GM19099 (cell line): ENCODE measurements around the gene AGXT.

Experiments
- POLR2A ChIP-seq: IDR thresholded peaks from 3 replicates; pipeline ENCODE4 v1.6.1; 2011; ENCODE audit warnings: low read depth; ENCODE audit not compliant: insufficient read length; ENCODE audit errors: extremely low read depth

AGXT gene

DNA sequence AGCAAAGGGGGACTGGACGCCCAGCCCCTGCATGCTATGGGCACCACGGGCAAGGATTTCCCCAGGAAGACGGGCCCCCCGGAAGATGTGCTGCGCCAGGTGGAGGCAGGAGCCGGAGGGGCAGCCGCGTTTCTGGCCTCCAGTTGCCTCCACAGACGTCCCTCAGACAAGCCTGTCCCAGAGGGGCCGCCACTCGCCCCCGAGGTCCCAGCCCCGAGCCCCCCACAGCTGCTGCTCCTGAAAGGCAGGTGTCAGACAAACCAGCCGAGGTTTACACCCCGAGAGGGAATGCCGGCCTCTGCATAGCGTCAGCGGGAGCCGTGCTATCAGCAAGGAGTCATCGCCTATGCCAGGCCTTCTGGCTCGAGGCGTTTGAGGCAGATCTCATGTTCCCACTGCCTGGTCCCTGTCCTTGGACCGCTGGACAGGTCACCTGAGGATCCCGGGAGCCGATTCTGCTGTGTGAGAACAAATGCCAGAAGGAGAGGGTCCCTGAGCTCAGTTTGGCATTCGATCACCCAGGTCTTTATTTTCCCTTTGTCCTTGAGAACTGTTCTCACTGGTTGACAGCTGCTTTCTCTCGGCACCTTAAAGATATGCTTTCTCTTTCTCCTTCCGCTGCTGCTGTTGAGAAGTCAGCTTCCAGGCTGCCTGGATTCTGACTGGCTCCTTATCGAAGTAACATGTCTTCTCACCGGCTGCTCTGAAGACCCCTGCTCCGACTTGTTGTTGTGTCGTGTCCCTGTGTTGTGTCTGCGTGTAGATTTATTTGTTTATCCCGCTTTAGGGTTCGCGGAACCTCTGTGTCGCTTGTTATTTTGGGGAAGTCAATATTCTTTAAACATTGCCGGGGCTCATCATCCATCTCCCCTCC is 58.1 kb downstream of the AGXT start:
- no peak for TF ChIP-seq POLR2A

- no peak for TF ChIP-seq POLR2A
These were observed 58.8 kb downstream of the AGXT start for GRCh38 chr2:240927390-240927781.

GRCh38 chr2:240928476-240929363 is 60.1 kb downstream of the AGXT start:
- TF ChIP-seq POLR2A, result no peak

GRCh38 chr2:240929364-240930095 is 60.9 kb downstream of the AGXT start:
- TF ChIP-seq POLR2A, result no peak
